Medulla oblongata (tissue), 1 donor: ENCODE measurements around the gene MARK3.

Experiments
- DNase-seq: peaks from one replicate; pipeline ENCODE4 v3.0.0-alpha.2; 2015; ENCODE audit errors: extremely low spot score

Gene MARK3

GRCh38 chr14:103434868-103435442 is 49.7 kb downstream of the MARK3 start:
- DNase-seq = no peak

- no peak for DNase-seq
Measured at GRCh38 chr14:103436533-103436932, 51.3 kb downstream of the MARK3 start.

- DNase-seq = no peak
Measured at GRCh38 chr14:103442288-103442687, 57.1 kb downstream of the MARK3 start.

GRCh38 chr14:103443111-103443510 is 57.9 kb downstream of the MARK3 start:
- DNase-seq = no peak

GRCh38 chr14:103444837-103445524 is 59.8 kb downstream of the MARK3 start:
- DNase-seq = no peak

- no peak for DNase-seq
Measured at GRCh38 chr14:103445806-103446205, 60.6 kb downstream of the MARK3 start.

- DNase-seq = no peak
Measured at GRCh38 chr14:103448097-103448496, 62.9 kb downstream of the MARK3 start.

- no peak for DNase-seq
Measured at GRCh38 chr14:103449634-103450161, 64.5 kb downstream of the MARK3 start.

GRCh38 chr14:103450416-103450815 is 65.2 kb downstream of the MARK3 start:
- no peak for DNase-seq

- DNase-seq = no peak
Measured at GRCh38 chr14:103451401-103451800, 66.2 kb downstream of the MARK3 start.

GRCh38 chr14:103453791-103454190 is 68.6 kb downstream of the MARK3 start:
- no peak for DNase-seq

- no peak for DNase-seq
Measured at GRCh38 chr14:103456167-103456835, 71.1 kb downstream of the MARK3 start.

- DNase-seq = no peak
Measured at GRCh38 chr14:103460415-103460814, 75.2 kb downstream of the MARK3 start.

GRCh38 chr14:103463149-103463548 is 77.9 kb downstream of the MARK3 start:
- DNase-seq = no peak

GRCh38 chr14:103463851-103464250 is 78.6 kb downstream of the MARK3 start:
- DNase-seq = no peak

- no peak for DNase-seq
Measured at GRCh38 chr14:103472939-103473338, 87.7 kb downstream of the MARK3 start.

GRCh38 chr14:103474893-103475292 is 89.7 kb downstream of the MARK3 start:
- no peak for DNase-seq

- no peak for DNase-seq
Measured at GRCh38 chr14:103476065-103476464, 90.8 kb downstream of the MARK3 start.

GRCh38 chr14:103476631-103477030 is 91.4 kb downstream of the MARK3 start:
- no peak for DNase-seq

GRCh38 chr14:103480595-103480994 is 95.4 kb downstream of the MARK3 start:
- no peak for DNase-seq

- no peak for DNase-seq
Measured at GRCh38 chr14:103483600-103483999, 98.4 kb downstream of the MARK3 start.

- DNase-seq = no peak
Measured at GRCh38 chr14:103485504-103485903, 100.3 kb downstream of the MARK3 start.

- no peak for DNase-seq
Measured at GRCh38 chr14:103488071-103488470, 102.9 kb downstream of the MARK3 start.
